IMR-90 (cell line): Measurements from ENCODE around the gene TAPBP. TPM values are rescaled to one million over a fixed set of nuclear protein-coding genes. Genes with fewer than 3 reads are reported as not detected.
A peak's percentile ranks its signal among the peaks of the same experiment; 100 is the strongest.

Experiments
- ATAC-seq: fragments of 200-7000 bp; cut with Tn5 transposase; 2 replicates; pipeline ENCODE4 v1.9.1; 2020; ENCODE audit warnings: low read depth, mild to moderate bottlenecking, moderate library complexity
- BruUV-seq: library from RNA; stranded (reverse); fragments of 400-500 nt; replicated peaks from 2 replicates; lab custom pipeline; 2021; lab: Mats Ljungman, UMichigan
- CTCF ChIA-PET: fragments of 300-600 bp; formaldehyde crosslinking; extraction: SDS; loops from one replicate; lab custom pipeline; 2021; ENCODE audit warnings: antibody characterized with exemption; lab: Yijun Ruan, JAX
- POLR2A ChIA-PET: fragments of 300-600 bp; sonication (Branson Sonifier 250); formaldehyde crosslinking; loops from one replicate; lab custom pipeline; 2022; ENCODE audit warnings: antibody characterized with exemption; ENCODE audit not compliant: unreplicated experiment; lab: Charles Lee
- DNase-seq: peaks from one replicate; pipeline ENCODE4 v3.0.0; 2013
- H2AFZ ChIP-seq: replicated peaks from 2 replicates; pipeline ENCODE3; 2013; ENCODE audit warnings: low read length, mild to moderate bottlenecking; ENCODE audit not compliant: poor library complexity
- H2AK5ac ChIP-seq: 2 replicates; pipeline ENCODE4 v1.6.1; 2013; ENCODE audit warnings: low read depth, low read length, inconsistent platforms
- H2AK9ac ChIP-seq: replicated peaks from 2 replicates; pipeline ENCODE3; 2013; ENCODE audit warnings: mild to moderate bottlenecking, low read depth, low read length, moderate library complexity; ENCODE audit not compliant: poor library complexity
- H2BK120ac ChIP-seq: 2 replicates; pipeline ENCODE4 v1.6.1; 2013; ENCODE audit warnings: low read depth, low read length, inconsistent platforms
- H2BK15ac ChIP-seq: 3 replicates; pipeline ENCODE4 v1.6.1; 2013; ENCODE audit warnings: low read depth, low read length, inconsistent platforms
- H2BK20ac ChIP-seq: 2 replicates; pipeline ENCODE4 v1.6.1; 2013; ENCODE audit warnings: low read depth, mild to moderate bottlenecking, inconsistent platforms, low read length, moderate library complexity
- H2BK5ac ChIP-seq: 2 replicates; pipeline ENCODE4 v1.6.1; 2013; ENCODE audit warnings: mild to moderate bottlenecking, low read depth, low read length, inconsistent platforms; ENCODE audit not compliant: poor library complexity, severe bottlenecking
- H3K14ac ChIP-seq: replicated peaks from 2 replicates; pipeline ENCODE4 v1.6.1; 2013; ENCODE audit warnings: low read depth, low read length, inconsistent platforms
- H3K18ac ChIP-seq: 2 replicates; pipeline ENCODE4 v1.6.1; 2013; ENCODE audit warnings: low read depth, low read length, control low read depth
- H3K23ac ChIP-seq: 2 replicates; pipeline ENCODE4 v1.6.1; 2013; ENCODE audit warnings: low read depth, low read length, inconsistent platforms
- H3K27ac ChIP-seq: 2 replicates; pipeline ENCODE4 v1.5.1; 2013; ENCODE audit warnings: mild to moderate bottlenecking, control low read depth, low read length; ENCODE audit not compliant: insufficient read depth
- H3K27me3 ChIP-seq: 2 replicates; pipeline ENCODE4 v1.6.1; 2013; ENCODE audit warnings: low read length; ENCODE audit not compliant: control insufficient read depth, insufficient read depth
- H3K36me3 ChIP-seq: 2 replicates; pipeline ENCODE4 v1.6.1; 2013; ENCODE audit warnings: low read length, mixed read lengths; ENCODE audit not compliant: control insufficient read depth, insufficient read depth
- H3K4ac ChIP-seq: 2 replicates; pipeline ENCODE4 v1.6.1; 2013; ENCODE audit warnings: low read depth, low read length, inconsistent platforms
- H3K4me1 ChIP-seq: 2 replicates; pipeline ENCODE4 v1.6.1; 2013; ENCODE audit warnings: low read length, mixed read lengths; ENCODE audit not compliant: control insufficient read depth, insufficient read depth
- H3K4me2 ChIP-seq: 2 replicates; pipeline ENCODE4 v1.6.1; 2013; ENCODE audit warnings: low read depth, mild to moderate bottlenecking, control low read depth, low read length, moderate library complexity
- H3K4me3 ChIP-seq: 2 replicates; pipeline ENCODE4 v1.5.1; 2013; ENCODE audit warnings: low read depth, mild to moderate bottlenecking, control low read depth, low read length, moderate library complexity; ENCODE audit not compliant: insufficient read depth
- H3K56ac ChIP-seq: 2 replicates; pipeline ENCODE4 v1.6.1; 2013; ENCODE audit warnings: low read length, inconsistent platforms; ENCODE audit not compliant: insufficient read depth; ENCODE audit errors: extremely low read depth
- H3K79me1 ChIP-seq, 2 experiments: 2 replicates each; pipeline ENCODE4 v1.6.1; 2013; ENCODE audit warnings: low read length in 2 of 2, inconsistent platforms in 1 of 2, low read depth in 1 of 2
- H3K9ac ChIP-seq: 2 replicates; pipeline ENCODE4 v1.6.1; 2013; ENCODE audit warnings: low read depth, low read length, control low read depth
- H3K9me1 ChIP-seq: 2 replicates; pipeline ENCODE4 v1.6.1; 2013; ENCODE audit warnings: low read length, inconsistent platforms; ENCODE audit not compliant: insufficient read depth
- H3K9me3 ChIP-seq: 2 replicates; pipeline ENCODE4 v1.6.1; 2013; ENCODE audit warnings: low read length; ENCODE audit not compliant: control insufficient read depth, insufficient read depth
- H4K20me1 ChIP-seq: 2 replicates; pipeline ENCODE4 v1.6.1; 2013; ENCODE audit warnings: low read length, inconsistent platforms; ENCODE audit not compliant: insufficient read depth
- H4K5ac ChIP-seq: 2 replicates; pipeline ENCODE4 v1.6.1; 2013; ENCODE audit warnings: mild to moderate bottlenecking, low read depth, low read length, control low read depth
- H4K8ac ChIP-seq, 2 experiments: 2 replicates each; pipeline ENCODE4 v1.6.1; 2013; ENCODE audit warnings: low read depth in 2 of 2, low read length in 2 of 2, control low read depth in 1 of 2, inconsistent platforms in 1 of 2
- H4K91ac ChIP-seq: 2 replicates; pipeline ENCODE4 v1.6.1; 2013; ENCODE audit warnings: low read depth, low read length, inconsistent platforms; ENCODE audit not compliant: insufficient read depth
- CHD1 ChIP-seq: IDR thresholded peaks from 2 replicates; pipeline ENCODE4 v1.6.1; 2012; ENCODE audit warnings: low read depth, low read length, improper control_type of control experiment
- MAFK ChIP-seq: IDR thresholded peaks from 2 replicates; pipeline ENCODE4 v1.6.1; 2012; ENCODE audit warnings: low read depth, low read length, improper control_type of control experiment
- MAZ ChIP-seq: IDR thresholded peaks from 2 replicates; pipeline ENCODE4 v1.6.1; 2012; ENCODE audit warnings: low read depth, mild to moderate bottlenecking, low read length, improper control_type of control experiment, moderate library complexity, borderline replicate concordance
- RCOR1 ChIP-seq: IDR thresholded peaks from 2 replicates; pipeline ENCODE4 v1.6.1; 2012; ENCODE audit warnings: mild to moderate bottlenecking, low read length, improper control_type of control experiment; ENCODE audit not compliant: insufficient replicate concordance
- USF2 ChIP-seq: fragments of 150-350 bp; IDR thresholded peaks from 2 replicates; pipeline ENCODE4 v1.6.1; 2017; ENCODE audit warnings: mild to moderate bottlenecking, antibody characterized with exemption, low read length, low read depth
- WGBS, 2 experiments: methylation state at CpG; one replicate each; pipeline versions ENCODE4 v1.1.5 to v1.1.7; 2013; ENCODE audit warnings: missing lambda C conversion rate in 2 of 2; ENCODE audit not compliant: insufficient read length in 1 of 2; ENCODE audit errors: extremely low coverage in 2 of 2; 5-methylcytosine and 5-hydroxymethylcytosine counted together
- dilution Hi-C: fragments of 300-500 bp; cut with HindIII; formaldehyde crosslinking; loops from one replicate; pipeline ENCODE4 v1.14.3; 2018; ENCODE audit warnings: low sequenced_read_pairs; ENCODE audit not compliant: unreplicated experiment
- in situ Hi-C: fragments of 300-500 bp; cut with MboI; formaldehyde crosslinking; loops from 3 replicates; pipeline ENCODE4 v1.14.3; 2019; ENCODE audit warnings: low sequenced_read_pairs, inconsistent platforms, mixed read lengths
- intact Hi-C: fragments of 100-400 bp; cut with micrococcal nuclease; formaldehyde crosslinking; loops from 2 replicates; pipeline ENCODE4 v1.10.0; 2022
- polyA plus RNA-seq, 3 experiments: library from polyadenylated mRNA; depleted of rRNA; stranded (reverse); fragments of >200 nt; gene quantifications; 2 replicates each; pipeline ENCODE4 v1.2.3, GENCODE V29; 2012; ENCODE audit warnings: low replicate concordance in 1 of 3
- total RNA-seq: library from RNA; depleted of rRNA; stranded (reverse); fragments of >200 nt; gene quantifications from 2 replicates; pipeline ENCODE4 v1.2.3, GENCODE V29; 2012

TAPBP gene
- total and polyA plus RNA-seq, 2 of the 4 experiments (the other 2 are of a cell fraction): 13.1 to 63.3 TPM

- Histone ChIP-seq H4K8ac (no peak overlapping the region), H2BK15ac (no peak overlapping the region), H3K4me3 (no peak overlapping the region), H3K9ac (no peak overlapping the region), H3K4me2 (no peak overlapping the region), H4K91ac (no peak overlapping the region), H3K56ac (no peak overlapping the region), H4K5ac (no peak overlapping the region), H3K27me3 (no peaks in the 10 kb centered on the region), H2AK9ac (no peak overlapping the region), H3K14ac (no peak overlapping the region), H3K4ac (no peak overlapping the region), H4K20me1 (peaks cover 22% of the 10 kb centered on the region), H3K79me1 (peaks cover 22 to 56% of the 10 kb centered on the region in 2 experiments), H2BK5ac (no peak overlapping the region), H3K36me3 (peaks cover 19% of the 10 kb centered on the region), H3K27ac (no peak overlapping the region), H3K4me1 (no peaks in the 10 kb centered on the region), H3K9me1 (no peaks in the 10 kb centered on the region), H3K9me3 (no peaks in the 10 kb centered on the region), H2BK120ac (no peak overlapping the region), H2AFZ (no peak overlapping the region), H2AK5ac (no peak overlapping the region), H3K18ac (no peak overlapping the region), H2BK20ac (no peak overlapping the region), H3K23ac (peak overlapping the region; percentile 77; the same call in 1 of the 2 replicates)
- dilution Hi-C loops (no loop called here), in situ Hi-C loops (no loop called here), intact Hi-C loops (no loop called here)
- CTCF ChIA-PET: no interaction called here
- DNase-seq (no peak), ATAC-seq (no peak)
- BruUV-seq: no TSS peak
- POLR2A ChIA-PET: no interaction called here
- no peak for TF ChIP-seq USF2
- no peak for TF ChIP-seq MAZ
- TF ChIP-seq CHD1: no peak
- TF ChIP-seq MAFK: no peak
- no peak for TF ChIP-seq RCOR1
- no CpG with 5 or more reads among the region's 3 CpGs for WGBS, 2 experiments
Observed at GRCh38 chr6:33301877-33302276, 12.0 kb downstream of the TAPBP start.
